IPS-NIHi7 (cell line): ENCODE data around the gene GUCY2D.
"Not testable (repeated sequence)": the region's sequence is repeated elsewhere in the genome, so short reads cannot be mapped to it uniquely, and the experiment has no call there.

Source experiments
- DNase-seq: peaks from one replicate; pipeline ENCODE4 v3.0.0; 2012; ENCODE audit warnings: mixed read lengths; ENCODE audit errors: extremely low spot score

GUCY2D gene

GRCh38 chr17:8016632-8017424, 14.4 kb downstream of the GUCY2D start:
- peak; percentile 82 for DNase-seq

DNA sequence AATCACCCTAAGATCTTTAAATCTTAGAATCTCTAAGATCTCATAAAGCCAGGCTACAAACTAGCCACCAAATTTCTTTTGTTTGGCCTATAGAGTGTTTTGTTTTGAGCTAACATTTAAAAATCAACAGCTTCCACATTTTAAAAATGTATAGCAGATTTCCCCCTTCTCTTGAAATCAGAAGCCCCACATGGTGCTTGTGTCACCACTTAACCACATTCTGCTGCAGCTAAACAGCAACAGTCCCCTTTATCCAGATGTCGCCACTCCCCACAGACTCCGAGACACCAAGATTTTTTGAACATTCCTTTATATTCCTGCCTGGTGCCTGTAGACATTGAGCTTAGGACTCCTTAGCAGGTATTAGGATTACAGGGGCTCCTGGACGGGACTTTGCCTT, 16.0 kb downstream of the GUCY2D start:
- DNase-seq = no peak

GRCh38 chr17:8019166-8019565, 16.8 kb downstream of the GUCY2D start:
- no peak for DNase-seq

DNA sequence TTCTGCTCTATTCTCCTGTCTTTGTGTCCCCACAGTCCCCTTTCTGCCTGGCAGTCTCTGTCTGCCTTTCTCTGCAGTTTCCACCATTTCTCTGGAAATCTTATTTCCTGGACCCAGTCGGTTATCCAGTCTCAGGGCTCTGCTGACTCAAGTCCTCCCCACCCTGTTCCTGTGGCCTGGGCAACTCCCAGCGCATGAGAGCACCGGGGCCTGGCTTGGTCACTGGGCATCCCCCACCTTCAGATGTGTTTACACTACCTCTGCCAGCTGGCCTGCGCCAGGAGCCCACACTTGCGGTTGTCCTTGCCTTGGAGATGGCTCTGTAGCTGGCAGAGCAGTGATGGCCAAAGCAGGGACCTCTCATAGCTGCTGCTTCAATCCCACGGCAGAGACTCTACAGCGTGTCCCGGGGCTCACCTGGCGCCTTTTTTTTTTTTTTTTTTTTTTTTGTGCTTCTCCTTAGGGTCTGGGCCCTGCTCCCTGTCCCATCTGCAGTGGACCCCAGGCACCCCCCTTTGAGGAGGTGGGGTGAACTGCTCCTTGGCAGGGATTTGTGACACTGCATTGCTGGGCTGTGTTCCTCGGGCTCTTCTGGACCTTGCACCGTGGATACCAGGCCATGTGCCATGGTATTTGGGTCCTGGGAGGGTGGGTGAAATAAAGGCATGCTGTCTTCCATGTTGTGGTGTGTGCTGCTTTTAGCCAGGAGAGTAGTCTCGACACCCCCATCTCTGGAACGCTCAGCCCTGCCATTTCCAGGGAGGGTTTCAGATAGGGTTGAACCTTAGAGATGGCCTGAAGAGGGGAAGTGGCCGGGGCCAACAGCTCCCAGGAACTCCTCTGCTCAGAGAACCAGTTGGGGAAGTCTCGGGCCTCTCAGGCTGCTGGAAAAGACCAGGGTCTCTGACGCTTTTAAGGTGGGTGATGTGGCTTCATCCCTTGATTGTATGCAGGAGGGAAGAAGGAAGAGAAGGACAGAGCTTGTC, 17.5 kb downstream of the GUCY2D start:
- no peak for DNase-seq

DNA sequence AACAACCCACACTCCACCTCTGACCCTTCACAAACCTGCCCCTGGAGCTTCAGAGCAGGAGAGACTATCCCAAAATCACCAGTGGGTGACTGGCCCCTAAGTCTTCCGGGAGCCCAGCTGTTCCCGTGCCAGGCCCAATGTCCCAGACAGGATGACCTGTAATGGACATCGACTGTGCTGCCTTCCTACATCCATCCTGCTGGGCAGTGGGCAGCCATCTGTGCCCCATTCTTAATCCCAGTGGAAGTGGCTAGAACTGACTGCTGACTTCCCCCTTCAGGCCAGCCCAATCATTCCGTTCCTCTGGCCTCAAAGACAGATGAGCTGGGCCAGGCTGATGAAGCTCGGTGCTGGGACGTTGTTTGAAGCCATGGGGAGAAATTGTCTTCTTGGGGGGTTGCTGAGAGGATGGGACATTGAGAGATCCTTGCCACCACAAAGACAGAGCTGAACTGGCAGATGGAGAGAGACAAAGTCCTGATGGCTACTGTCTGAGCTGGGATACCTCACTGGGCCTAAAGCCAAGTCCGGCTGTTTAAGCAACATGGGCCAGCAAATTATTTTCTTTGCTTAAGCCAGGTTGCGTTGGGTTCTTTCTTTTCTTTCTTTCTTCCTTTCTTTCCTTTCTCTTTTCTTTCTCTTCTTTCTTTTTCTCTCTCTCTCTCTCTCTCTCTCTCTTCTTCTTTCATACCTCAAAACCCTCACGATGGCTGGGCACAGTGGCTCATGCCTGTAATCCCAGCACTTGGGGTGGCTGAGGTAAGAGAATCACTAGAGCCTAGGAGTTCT, 18.6 kb downstream of the GUCY2D start:
- DNase-seq = no peak

DNA sequence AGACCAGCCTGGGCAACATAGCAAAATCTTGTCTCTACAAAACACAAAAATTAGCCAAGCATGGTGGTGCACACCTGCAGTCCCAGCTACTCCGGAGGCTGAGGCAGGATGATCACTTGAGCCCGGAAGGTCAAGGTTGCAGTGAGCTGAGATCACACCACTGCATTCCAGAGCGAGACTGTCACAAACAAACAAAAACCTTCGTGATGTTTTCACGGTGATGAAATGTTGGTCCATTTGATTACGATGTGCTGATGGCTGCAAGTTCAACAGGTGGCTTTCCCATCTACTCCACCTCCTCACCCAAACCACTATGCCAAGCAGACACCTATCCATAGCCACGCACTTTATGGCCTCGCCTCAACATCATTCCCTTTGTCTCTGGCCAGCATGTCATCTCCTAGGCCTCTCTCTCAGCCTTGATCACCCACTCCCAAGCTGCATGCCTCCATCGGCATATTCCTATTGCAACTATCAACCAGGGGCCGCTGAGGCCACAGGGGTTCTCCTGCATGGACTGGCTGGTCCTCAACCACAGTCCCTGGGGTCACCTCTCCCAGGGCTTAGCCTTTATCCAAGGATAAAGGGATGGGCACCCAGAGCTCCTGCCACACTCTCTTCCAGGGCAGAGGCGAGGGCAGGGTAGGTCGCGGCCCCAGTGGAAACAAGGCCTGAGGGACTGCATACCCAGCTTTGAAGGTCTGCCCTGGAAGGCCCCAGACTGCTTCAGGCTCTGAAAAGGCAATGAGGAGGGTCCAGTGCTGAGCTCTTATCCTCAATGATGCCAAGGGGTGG, 19.3 kb downstream of the GUCY2D start:
- DNase-seq = no peak

DNA sequence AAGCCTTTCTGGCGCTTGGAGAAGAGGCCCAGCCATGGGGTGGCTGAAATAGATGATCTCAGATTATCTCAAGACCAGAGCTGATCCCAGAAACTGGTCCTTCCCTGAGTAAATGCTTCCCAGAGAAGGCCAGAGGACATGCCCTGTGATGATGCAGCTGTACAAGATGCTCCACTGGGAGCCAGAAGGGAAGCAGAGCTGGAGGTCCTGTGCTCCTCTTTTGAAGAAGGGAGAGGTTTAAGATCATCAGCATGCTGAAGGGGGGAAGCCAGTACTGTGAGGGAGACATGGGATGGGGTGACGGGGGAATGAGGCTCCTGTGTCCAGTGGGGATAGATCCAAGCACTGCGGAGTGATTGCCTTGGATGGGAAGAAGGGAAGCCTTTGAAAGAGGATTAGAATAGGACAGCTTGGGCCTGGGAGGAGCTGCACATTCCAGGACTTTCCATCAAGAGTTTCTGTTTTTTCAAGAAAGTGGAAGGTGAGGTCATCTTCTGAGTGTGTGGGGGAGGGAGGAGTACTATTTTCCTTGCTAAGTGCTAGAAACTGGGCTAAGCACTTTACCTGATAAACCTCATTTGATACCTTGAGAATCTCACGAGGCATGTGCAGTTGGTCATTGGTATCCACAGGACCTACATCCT, 20.1 kb downstream of the GUCY2D start:
- DNase-seq = no peak

DNA sequence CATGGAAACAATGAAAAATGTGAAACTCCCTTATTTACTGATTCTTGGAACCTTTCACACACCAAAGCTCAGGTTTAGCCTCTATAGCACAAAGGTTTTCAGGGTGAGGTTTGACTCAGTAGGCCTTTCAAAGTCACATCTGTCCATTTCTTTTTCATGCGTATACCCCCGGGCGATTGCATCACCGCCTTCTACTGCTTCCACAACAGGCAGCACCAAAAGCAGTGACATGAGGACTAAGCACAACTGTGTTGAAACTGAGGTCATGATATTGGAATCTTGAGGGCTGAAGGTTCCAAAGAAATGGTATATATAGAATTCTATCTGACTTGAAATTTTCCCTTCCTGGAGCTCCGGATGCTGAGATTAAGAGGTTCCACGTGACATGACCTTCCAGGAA, 21.7 kb downstream of the GUCY2D start:
- not testable (repeated sequence) for DNase-seq

DNA sequence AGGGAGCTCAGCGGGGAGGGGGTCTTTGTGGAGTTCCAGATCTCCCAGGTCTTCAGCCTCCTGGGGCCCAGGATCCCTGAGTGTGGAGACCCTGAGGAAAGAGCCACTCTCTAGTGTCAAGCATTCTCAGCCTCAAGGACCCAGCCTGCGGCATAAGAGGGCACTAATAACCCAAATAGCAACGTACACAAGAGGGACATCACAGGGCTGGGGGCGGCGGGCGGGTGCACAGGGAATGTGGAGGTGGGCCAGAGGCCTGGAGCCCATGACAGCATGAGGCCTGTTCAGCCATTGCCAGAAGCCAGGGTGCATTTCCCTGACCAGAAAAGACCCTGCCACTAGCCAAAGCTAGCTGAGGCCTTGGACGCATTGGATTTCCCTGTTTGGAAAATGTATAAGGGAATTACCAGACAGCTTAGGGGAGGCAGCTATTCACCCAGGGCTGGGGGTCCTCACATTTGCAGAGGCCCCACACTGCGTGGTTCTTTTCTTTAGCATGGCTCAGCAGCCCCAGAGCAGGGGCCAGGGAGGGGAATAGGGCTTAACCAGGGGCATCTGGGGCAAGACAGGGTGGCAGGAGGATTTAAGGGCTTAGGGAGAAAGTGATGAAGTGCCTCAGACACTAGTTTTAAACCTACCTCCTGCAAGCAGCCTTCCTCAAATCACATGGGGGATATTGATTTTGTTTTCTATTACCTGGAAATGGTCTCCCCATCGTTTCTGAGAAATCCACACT, 22.9 kb downstream of the GUCY2D start:
- no peak for DNase-seq

- DNase-seq = no peak
These were observed 26.7 kb downstream of the GUCY2D start for GRCh38 chr17:8029121-8029520.

DNA sequence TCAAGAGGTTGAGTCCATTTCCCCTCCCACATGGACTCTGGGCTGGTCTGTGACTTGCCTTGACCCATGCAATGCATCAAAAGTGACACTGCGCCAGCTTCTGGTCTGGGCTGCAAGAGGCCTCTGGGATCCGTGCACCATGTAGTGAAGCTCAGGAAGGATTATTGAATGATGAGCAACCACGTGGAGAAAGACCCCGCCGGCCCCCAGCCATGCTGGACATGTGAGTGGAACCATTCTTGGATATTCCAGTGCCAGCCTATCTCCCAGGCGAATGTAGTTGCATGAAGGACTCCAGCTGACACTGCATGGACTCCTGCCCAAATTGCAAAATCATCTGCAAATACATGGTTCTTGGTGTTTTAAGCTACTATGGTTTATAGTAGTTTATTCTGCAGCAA, 28.8 kb downstream of the GUCY2D start:
- no peak for DNase-seq

DNA sequence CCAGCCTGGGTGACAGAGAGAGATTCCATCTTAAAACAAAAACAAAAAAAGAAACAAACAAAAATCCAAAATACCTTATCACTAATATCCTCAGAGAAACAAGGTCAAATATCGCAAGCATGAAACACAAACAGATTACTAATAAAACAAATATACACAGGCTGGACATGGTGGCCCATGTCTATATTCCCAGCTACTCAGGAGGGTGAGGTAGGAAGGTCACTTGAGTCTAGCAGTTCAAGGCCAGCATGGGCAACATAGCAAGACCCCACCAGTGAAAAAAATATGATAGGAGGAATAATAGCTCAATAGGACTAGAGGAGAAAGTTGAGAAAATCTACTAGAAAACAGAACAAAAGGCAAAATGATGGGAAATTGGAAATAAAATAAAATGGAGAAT, 29.5 kb downstream of the GUCY2D start:
- DNase-seq = no peak

- no peak for DNase-seq
These were observed 30.0 kb downstream of the GUCY2D start for GRCh38 chr17:8032442-8032841.

DNA sequence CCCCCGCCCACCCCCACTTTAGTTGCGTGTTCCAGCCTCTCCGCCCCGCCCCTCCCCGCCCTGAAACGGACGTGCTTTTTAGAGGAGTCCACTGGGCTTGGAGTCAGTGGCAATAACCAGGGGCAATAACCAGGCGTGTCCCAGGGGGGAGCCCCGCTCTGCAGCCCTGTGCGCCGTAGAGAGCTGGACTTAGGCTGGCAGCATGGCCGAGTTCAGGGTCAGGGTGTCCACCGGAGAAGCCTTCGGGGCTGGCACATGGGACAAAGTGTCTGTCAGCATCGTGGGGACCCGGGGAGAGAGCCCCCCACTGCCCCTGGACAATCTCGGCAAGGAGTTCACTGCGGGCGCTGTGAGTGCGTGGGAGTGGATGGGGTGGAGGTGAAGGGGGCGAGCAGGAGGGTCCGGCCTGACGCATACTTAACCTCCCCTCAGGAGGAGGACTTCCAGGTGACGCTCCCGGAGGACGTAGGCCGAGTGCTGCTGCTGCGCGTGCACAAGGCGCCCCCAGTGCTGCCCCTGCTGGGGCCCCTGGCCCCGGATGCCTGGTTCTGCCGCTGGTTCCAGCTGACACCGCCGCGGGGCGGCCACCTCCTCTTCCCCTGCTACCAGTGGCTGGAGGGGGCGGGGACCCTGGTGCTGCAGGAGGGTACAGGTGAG, 36.7 kb downstream of the GUCY2D start, which contains the start of gene ALOX15B:
Gene ALOX15B, plus strand, starts transcription at position 106 of the 657 bp plus-strand sequence. Its CDS starts 97 bp downstream, at position 203.
- peak; percentile 37 for DNase-seq

DNA sequence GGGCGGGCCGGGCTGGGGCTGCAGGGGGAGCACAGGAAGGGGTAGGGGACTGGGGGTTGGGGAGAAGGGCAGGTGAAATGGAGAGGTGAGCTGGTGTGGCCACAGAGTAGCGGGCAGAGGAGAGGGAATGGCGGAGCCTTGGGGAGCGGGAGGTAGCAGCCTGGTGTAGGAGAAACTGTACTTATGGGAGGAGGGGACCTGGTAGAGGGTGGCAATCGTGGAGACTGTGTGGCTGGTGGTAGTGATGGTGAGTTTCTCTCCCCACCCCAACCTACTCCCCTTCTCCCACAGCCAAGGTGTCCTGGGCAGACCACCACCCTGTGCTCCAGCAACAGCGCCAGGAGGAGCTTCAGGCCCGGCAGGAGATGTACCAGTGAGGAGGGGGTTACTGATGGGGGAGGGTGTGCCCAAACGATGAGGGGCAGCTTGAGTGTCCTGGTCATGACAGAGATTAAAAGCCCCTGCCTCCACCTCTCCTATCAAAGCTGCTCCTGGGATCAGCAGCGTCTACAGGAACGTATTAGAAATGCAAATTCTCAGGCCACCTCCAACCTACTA, 37.3 kb downstream of the GUCY2D start:
- no peak for DNase-seq

DNA sequence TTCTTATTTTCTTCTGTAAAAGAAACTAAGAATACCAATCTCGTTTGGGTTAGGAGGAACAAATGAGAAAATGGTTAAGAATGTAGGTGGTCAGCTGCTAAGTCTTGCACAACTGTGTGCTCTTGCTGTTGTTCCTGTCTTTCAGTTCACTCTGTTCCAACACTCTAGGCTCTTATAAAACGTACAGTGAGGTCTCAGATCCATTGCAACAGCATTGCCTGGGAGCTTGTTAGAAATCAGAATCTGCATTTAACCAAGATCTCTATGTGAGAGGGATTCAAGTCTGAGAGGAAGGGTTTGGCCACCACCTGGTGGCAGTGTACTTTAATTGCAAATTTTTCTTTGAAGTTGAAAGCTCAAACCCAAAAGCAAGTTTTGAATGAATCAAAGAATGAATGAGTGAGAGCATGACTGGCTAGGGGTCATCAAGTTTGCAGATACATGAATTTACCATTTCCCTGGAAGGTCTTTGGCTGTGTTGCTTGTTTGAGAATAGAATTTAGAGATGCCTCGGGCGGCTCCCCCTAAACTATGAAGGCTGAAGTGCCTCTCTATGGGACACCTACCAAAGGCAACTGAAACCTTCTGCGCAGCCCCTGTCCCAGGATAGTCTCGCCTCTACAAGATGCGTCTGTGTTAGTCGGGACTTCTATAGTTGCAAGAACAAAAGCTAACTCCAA, 39.0 kb downstream of the GUCY2D start:
- peak; percentile 48 for DNase-seq

- no peak for DNase-seq
These were observed 39.6 kb downstream of the GUCY2D start for GRCh38 chr17:8041979-8042378.
